Measurements from ENCODE around the gene MED29.

The MED29 gene

DNA sequence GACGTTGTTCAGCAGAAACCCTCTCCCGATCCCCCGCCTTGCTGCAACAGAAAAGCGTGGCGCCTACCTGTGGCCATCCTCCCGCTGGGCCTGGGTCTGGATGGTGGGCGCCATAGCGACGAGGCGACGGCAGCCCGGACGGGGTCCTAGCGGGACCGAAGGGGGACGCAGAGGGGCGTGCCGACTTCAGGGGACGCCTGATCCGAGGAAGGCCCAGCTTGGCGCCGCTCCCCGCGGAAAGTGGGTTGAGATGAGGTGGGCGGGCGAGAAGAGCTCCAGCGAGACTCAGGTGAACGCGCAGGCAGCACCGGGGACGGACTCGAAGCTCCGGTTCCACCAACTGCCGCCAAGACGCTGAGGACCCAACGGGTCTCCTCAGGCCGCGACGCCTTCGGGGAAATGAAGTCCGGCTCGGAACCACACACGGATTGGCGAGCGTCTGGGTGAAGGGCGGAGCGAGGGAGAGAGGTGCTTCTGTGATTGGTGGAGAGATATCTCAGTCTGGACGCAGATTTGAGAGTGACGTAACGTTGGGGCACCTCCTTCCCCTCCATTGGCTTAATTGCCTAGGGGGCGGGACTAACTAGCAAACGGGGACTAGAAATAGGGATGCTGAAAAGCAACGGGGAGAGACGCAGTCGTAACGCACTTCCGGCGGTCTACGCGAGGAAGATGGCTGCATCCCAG, at the start of gene MED29, which contains the start of gene PAF1:
Gene MED29, plus strand, starts transcription at position 628 of the 687 bp plus-strand sequence. Its CDS starts 45 bp downstream, at position 673.
Gene PAF1, minus strand, starts transcription at position 356 of the 687 bp plus-strand sequence. Its CDS starts 242 bp downstream, at position 114.
- peak; percentile 100 for DNase-seq (ENCODE audit: low spot score)

GRCh38 chr19:39341719-39342604, 49.2 kb upstream of the MED29 start, which contains the start of gene SAMD4B:
TSS of gene SAMD4B (plus strand) at chr19:39342421. CDS start at chr19:39356894, 14,473 bp downstream.
- peak; percentile 97 for DNase-seq (ENCODE audit: low spot score)

DNA sequence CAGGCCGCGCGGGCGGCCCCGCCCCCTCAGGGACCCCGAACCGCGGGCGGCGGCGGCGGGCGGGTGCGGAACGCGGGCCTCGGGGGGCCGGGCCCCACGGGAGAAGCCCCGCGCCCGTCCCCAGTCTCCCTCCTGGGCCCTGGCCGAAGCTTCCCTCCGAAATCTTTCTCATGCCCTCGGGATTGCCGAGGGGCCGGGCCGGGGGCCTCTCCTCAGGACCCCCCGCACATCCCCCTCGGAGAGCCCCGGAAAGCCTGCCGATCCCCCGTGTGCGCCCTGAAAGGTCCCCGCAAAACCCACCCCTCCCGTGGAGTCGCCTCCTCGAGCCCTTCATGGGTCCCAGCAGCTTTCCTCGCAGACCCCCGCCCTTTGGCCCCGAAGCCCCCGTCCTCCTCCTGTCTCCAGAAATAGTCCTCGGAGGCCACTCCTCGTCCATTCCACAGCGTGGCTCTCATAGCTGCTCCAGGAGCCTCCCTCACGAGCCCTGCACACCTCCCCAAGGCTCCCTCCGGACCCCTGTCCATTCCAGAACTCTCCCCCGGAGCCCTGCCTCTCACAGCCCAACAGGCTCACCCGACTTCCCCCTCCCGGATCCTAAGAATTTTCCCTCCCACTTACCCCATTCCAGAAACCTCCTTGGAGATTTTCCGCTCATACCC, 48.4 kb upstream of the MED29 start:
- DNase-seq (ENCODE audit: low spot score) = no peak

DNA sequence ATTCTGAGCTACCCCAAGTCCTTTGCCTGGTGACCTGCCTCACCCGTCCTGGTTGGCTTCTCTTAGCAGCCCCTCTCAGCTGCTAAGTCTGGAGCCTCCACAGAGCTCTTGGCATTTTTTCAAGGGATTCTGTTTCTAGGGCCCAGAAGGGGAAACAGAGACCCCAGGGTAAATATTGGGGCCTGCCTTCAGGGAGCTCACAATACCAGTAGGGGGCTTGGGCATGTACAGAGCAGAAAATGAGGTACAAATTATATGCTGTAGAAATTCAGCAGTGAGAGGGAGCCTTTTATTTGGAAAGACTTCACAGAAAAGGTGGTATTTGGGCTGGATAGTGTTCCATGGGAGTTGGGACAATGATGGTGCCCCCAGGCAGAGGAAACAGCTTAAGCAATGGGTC, 45.2 kb upstream of the MED29 start:
- no peak for DNase-seq (ENCODE audit: low spot score)

DNA sequence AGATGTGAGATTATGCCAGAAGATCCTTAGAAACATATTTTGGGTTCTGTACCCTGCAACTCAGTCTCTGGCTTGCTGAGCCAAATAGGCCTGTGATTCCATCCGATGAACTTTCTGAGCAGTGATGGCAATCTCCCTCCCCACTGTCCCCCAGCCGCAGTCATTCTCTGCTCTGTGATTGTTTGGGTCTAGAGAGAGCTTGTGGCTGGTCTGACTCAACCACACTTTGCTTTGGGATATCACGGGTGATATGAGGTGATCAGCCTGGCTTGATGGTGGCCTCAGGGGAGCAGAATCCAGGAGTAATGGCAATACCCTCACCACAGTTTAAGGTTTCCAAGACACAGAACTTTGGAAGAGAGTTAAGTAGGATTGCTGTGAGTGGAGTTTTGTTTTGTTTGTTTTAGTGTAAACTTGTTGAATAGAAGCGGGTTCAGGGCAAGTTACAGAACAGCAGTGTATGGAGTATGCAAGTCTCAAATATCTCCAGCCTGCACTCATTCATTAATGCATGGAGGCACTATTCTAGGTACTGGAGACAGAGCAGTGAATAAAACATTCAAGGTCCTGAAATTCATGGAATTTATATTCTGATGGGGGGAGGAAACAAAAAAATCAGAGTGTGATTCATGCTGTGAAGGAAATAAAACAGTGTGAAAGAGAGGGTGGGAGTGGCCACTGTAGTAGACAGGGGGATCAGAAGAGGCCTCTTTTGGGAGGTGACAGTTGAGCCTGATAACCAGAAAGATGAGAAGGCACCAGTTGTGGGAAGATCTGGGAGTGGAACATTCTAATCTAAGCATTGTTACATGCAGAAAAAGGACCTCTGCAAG, 43.6 kb upstream of the MED29 start:
- DNase-seq (ENCODE audit: low spot score) = no peak

DNA sequence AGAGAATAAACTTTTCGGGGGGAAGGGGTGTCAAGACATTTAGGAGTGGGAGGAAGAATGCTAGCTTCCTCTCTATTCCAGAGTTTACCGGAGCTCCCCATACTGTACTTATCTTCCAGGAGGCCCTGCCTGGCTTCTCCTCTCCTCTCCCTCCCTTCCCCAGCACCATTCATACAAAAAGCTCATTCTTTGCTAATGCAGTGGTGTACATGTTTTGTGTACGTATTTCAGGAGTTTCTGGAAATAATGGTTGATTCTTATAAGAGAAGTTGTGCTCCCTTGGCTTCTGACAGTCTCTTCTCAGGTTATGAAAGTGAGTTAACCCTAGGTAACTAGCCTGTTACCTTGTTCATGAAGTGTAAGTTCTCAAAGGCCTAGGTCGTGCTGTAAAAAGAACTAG, 41.9 kb upstream of the MED29 start:
- no peak for DNase-seq (ENCODE audit: low spot score)

DNA sequence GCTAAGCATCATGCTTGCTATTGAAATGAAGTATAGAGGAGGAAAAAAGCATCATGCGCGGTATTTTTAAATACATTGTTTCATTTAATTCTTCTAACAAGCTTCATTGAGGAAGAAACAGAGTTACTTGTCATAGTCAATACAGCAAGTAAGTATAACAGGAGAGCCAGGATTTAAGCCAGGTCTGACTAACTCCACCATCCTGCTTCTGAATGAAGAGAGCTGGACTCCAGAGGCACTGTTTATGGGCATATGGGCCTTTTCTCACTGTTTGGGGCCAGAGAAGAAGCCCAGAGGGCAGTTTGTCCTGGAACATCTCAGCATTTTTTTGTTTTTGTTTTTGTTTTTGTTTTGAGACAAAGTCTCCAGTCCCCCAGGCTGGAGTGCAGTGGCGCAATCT, 41.0 kb upstream of the MED29 start:
- DNase-seq (ENCODE audit: low spot score) = no peak

DNA sequence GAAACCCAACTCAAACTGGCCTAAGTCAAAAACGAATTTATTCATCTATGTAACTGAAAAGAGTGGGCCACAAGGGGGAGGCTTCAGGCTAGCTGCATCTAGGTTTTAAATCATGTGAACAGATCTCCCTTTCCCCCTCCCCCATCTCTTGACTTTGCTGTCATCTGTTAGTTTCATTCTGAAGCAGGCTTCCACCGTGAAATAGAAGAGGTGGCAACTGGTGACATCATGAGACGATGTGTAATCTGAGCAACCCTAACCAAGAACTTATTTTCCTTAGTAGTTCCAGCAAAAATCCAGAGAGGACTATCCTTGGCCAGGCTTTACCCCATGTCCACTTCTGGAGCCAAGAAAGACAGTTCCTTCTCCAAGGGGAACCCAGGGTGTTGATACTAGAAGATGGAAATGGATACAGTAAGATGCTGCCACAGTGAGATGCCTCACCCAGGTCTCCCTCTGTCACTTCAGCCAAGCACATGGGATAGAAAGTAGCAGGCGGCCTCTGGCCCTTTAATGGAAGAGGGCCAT, 39.6 kb upstream of the MED29 start:
- DNase-seq (ENCODE audit: low spot score) = no peak

DNA sequence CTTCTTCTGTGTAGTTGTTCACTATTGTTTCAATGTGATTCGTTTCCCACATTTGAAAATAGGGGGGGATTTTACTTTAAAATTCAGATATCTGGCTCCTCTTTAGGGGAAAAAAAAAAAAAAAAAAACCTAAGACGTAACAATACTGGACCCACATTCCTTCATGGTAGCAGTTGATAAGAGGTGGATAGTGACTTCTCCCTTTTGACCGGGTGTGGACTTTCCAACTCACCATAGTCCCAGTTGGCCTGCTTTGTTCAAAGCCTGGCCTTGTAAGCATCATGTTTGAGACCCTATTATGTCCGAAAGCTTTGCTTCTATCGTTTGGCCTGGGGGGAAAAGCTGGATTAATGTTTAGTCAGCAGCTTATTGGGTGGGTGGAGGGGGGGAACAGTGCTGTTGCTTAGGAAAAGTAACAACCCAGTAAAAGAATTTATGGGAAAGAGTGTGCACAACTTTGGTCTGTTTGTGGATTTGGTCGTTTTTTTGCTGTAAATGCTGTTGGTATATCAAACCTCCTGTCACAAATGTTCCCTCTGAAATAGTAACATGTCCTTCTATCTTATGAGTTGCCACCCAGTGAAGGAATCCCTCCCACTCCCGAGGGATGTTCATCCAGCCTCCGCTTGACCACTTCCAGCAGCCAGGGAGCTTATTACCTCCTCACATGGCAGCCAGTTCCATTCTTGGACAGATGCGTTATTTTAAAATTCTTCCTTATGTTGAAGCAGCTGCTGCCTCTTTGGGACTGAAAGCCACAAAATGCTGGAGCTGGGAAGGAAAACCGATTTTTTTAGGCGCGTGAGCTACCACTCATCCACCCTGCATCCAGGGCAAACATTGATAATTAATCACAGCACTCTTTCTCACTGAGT, 38.6 kb upstream of the MED29 start:
- no peak for DNase-seq (ENCODE audit: low spot score)

DNA sequence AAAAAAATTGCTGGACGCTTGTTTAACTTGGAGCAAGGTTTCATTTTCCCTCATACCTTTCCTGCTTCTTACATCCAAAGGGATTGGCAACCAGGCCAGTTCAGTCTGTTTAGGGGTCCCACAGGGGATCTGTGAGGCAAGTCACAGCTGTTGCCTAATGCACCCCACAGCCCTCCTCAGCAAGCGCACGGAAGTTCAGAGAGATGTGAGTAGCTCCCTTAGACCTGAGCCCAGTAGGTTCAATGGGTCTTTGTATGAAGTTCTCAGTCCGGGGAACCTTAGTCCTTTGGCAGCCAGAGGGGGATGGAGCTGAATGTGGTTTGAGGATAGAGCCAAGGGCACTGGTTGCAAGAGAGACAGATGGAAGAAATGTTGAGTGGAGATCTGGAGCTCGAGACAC, 35.9 kb upstream of the MED29 start:
- DNase-seq (ENCODE audit: low spot score) = no peak

- no peak for DNase-seq (ENCODE audit: low spot score)
Observed at GRCh38 chr19:39356073-39356472, 35.1 kb upstream of the MED29 start.

DNA sequence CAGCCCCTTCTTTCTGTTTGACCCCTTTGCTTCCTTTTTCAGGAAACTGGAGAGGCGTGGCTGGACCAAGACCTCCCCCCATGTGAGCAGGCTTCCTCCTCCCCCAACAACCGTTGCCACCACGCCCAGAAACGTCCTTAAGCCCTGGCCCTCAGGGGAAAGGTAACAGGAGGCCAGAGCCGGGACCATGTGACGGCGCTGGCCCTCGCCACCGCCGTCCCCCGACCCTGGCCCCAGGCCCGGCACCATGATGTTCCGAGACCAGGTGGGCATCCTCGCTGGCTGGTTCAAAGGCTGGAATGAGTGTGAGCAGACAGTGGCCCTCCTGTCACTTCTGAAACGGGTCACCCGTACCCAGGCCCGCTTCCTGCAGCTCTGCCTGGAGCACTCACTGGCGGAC, 34.5 kb upstream of the MED29 start:
- DNase-seq (ENCODE audit: low spot score) = no peak

DNA sequence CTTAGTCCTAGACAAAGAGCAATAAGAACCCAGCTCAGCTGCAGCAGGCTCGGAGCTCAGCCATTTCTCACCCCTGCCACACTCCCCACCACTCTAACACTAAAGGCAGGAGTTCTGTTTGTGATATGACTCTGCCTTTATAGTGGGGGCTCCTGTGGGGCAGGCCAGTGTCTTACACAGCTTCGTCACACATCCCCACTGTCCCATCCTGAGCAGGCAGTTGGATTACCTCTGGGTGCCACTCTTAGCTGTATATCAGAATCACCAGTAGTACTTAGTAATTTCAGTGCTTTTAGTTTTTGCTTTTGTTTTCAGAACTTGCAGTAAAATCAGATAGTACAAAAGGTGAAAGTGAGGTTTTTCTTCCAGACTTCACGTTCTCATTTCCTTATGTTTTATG, 32.2 kb upstream of the MED29 start:
- no peak for DNase-seq (ENCODE audit: low spot score)

- DNase-seq (ENCODE audit: low spot score) = no peak
Observed at GRCh38 chr19:39360599-39360998, 30.6 kb upstream of the MED29 start.

DNA sequence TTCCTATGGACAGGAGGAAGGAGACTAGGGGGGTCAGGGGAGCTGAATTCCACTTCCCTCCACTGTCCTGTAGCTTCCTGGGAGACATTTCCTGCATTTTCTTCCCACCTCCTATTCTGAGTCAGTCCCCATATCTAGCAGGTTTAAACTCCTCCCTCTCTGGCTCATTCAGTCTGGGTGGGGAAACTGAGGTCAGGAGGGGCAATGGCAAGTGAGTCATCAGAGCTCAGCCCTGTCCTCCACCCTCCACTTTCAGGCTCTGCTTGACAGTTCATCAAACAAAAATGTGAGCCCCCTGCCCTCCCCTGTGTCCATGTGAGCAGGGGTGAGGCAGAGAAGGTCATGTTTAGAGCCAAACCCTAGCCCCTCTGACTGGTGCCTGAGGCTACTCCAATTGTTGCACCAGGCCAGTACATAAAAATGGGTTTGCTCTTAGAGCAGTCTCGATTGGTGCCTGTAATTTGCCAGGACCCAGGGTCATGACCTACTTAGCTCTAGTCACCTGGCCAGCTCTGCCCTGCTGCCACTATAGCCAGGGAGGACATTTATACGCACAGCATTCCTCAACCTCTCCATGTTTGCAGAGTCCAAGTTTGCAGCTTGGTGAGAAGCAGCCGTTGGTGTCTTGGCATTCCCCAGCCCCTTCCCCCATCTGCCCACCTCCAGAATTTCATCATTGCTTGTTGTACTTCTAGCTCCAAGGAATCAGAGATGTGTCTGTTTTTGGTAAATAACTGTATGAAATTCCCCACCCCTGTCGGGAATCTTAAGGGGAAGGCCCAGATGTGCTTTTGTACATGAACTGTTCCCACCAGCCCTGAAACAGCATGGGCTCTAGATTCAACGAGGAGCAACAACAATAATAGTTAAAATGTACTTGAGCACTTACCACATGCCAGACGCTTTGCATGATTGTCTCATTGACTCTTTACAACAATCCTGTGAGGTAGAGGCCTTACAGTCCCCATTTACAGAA, 28.2 kb upstream of the MED29 start:
- no peak for DNase-seq (ENCODE audit: low spot score)

DNA sequence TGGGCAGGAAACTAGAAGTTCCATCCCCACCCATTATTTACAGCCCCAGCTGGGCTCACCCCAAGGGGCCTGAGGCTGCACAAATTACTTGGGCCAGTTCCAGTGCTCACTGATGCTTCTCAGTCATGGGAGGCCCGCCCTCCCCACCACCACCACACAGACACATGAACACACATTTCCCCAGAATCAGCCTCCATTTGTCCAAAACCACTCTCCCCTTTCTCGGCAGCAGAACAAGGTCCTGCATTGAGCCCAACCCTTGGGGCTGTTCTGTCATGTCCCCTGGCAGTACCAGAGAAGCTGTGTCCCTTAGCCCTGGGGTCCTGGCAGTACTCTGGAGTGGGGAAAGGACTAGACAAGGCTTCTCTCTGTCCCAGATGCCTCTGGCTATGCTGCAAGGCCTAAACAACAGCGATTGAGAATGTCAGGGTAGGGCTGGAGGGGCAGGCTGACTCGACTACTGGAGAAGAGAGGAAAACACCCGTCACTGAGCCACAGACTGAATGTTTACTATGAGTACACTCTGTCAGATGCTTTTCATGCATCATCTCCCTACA, 27.2 kb upstream of the MED29 start:
- no peak for DNase-seq (ENCODE audit: low spot score)

- no peak for DNase-seq (ENCODE audit: low spot score)
Observed at GRCh38 chr19:39365531-39365930, 25.6 kb upstream of the MED29 start.

DNA sequence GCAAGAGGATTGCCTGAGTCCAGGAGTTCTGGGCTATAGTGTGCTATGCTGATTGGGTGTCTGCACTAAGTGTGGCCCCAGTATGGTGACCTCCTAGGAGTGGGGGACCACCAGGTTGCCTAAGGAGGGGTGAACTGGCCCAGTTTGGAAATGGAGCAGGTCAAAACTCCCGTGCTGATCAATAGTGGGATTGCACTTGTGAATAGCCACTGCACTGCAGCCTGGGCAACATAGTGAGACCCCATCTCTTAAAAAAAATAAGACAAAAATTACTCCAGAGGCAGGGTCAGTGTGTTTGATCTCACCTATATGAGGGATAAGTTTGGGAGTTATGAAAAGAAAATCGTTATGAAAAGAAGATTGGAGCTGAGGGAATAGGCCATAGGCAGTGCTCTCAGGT, 22.0 kb upstream of the MED29 start:
- no peak for DNase-seq (ENCODE audit: low spot score)

GRCh38 chr19:39370735-39371134, 20.4 kb upstream of the MED29 start:
- DNase-seq (ENCODE audit: low spot score) = no peak

Data from RKO (cell line).